HS-27A (cell line): Measurements from ENCODE around the gene HIC1.

Experiments
- DNase-seq: peaks from one replicate; pipeline ENCODE4 v3.0.0-alpha.2; 2012; ENCODE audit warnings: low read depth, missing footprints

HIC1 gene

DNA sequence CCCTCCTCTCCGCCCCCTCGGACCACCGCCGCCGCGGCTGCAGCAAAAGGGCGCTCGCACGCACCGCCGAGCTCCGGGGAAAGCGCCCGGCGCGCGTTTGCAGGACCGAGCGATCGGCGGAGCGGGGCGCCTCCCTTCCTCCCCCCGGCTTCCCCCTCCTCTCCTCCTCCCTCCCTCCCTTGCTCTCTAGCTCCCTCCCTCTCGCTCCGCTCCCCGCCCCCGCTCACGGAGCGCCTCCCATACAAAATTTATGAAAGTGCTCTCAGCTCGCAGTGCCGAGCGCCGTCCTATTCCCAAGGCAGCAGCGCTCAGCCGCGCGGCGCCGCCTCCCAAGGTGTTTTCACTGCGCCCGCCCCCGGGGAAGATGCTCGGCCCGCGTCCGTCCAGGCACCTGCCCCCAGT is 29.7 kb upstream of the HIC1 start, which contains the start of gene RTN4RL1:
Gene RTN4RL1, minus strand, starts transcription at position 115 of the 402 bp plus-strand sequence. CDS start 469 bp downstream, outside the sequence.
- DNase-seq: no peak

DNA sequence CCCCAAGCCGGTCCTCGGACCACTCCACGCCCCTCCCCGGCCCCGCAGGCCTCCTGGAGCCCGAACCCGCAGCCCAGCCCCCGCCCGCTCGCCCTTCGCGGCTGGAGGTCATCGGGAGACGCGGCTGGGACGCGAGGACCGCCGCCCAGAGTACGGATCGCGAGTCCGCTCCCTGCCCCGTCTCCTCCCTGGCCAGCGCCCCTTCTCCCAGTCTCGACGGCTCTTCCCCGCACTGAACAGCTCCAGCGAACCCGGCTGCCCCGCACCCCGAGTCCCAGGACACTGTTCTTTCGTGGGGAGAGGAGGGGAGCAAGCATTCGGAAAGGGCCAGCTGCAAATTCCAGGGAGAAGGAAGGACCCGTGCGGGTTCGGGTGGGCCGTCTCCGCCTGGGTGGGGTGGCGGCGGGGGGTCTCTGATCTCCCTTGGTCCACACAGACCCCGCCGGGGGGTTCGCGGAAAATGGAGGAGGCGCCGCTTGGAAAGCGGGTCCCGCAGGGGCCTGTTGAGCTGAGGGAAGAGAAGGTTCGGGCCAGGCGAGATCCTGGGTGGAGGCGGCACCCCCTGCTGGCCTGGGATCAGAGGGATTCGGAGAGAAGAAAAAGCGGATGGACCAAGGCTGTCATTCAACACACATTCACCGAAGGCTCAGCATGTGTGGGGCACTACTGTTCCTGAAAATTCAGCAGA is 29.1 kb upstream of the HIC1 start:
- no peak for DNase-seq

DNA sequence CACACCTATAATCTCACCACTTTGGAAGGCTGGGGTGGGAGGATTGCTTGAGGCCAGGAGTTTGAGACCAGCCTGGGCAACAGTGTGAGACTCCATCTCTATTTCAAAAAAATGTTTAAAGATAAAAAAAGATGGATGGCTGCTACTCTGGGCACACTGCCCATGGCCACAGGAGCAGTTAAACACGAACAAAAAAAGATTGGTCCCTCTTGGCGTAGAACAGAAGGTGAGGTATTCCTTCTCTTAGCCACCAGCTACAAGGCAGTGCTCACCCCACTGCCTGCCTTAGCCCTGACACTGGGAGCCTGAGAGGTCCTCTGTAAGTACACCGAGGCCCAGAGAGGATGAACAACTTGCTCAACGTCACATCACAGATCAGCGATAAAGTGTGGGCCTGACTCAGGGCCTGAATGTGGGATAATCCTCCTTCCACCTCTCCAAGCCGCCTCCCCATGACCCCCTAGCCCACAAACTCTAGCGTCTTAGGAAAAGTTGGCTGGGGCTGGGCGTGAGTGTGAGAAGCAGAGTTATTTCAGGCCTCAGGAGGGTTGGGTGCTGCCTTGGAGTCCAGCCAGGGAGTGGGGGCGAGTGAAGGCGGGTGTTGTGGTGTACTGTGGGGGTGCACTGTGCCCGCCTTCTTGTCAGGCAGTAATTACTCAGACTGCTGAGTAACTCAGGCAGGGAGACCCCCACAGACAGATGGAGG is 27.2 kb upstream of the HIC1 start:
- DNase-seq: no peak

DNA sequence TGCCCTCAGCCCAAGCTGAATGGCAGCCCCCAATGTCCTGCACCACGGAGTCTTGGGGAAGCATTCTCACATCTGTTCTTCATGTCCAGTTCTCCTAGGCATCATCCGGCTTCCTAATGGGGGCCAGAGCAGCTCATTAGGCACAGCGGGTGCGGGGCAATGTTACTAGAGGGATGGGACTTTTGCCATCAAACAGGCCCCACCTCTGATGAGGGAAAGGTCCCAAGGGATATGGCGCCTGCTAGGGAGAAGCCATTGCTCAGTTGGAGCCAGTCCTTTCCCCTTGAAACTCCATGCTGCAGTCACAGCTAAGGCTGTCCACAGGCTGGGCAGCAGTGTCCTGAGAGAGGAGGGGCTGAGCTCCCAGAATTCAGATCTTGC is 26.7 kb upstream of the HIC1 start:
- DNase-seq: no peak

DNA sequence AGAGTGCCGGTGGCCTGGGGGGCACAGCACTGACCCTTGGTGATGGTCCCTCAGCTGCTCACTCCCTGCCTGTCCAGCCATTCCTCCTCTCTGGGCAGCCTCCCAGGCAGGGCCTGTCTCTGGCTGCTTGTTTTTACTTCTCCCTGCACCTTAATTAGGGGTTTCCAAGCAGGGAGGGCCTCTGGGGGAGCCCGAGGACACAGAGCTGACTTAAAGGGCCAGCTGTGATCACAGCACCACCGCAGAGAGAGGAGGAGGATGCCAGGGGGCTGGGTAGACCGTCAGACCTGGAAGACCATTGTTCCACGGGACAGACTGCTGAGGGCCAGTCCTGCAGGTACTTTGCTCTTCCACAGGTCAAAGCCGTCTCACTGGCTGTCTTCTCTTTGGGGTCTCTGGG is 26.2 kb upstream of the HIC1 start:
- DNase-seq: no peak

DNA sequence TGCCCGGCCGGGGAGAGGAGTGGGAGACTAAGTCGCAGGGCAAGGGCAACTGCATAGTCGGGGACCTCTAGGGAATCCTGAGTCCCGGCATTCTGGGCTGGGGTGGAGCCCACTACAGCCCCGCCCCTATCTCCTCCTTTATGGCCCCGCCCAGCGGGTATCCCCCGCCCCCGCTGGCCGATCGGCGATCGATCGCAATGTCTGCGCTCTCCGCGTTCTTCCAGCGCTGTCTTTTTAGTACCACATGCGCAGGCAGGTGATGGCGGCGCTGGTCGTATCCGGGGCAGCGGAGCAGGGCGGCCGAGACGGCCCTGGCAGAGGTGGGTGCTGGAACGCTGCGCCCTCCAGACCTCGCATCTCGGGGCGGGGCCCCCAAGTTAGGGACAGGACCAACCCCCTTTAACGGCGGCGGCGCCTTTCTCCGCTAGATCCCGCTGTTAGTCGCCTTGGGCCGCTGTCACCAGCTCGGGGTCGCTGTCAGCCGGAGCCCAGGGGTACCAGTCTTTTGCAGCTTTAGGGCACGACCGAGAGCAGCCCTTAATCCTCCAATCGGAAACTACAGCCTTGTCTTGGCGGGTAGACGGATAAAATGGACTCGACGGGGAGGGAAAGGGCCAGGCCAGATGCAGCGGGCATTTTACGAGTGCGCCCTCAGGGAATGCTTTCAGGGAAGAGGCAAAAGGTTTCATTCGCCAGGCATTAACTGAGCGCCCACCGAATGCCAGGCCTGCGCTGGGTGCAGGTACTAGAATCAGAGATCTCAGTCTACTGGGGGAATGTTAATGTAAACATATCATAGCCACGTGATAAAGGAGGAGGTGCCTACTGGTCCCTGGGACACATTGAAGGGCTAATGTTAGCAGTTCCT is 24.8 kb upstream of the HIC1 start, which contains the start of gene DPH1:
Gene DPH1, plus strand, starts transcription at position 243 of the 868 bp plus-strand sequence. Its CDS starts 17 bp downstream, at position 260.
- no peak for DNase-seq

DNA sequence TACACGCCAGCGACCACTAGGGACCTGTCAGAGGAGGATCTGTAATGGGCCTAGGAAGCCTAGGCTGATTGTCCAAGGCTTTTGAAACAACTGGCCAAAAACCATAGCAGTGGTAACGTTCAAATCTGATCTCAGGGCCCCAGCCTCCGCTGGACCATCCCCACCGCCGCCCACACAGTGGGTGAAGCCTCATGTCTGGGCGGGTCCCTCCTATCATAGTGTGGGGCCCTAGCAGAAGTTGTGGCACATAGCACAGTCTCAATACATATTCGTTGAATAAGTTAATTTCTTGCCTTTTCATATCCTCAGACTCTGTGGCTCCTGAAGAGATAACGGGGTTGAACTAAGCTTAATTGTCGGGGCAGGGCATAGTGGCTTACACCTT is 24.1 kb upstream of the HIC1 start:
- DNase-seq: no peak

DNA sequence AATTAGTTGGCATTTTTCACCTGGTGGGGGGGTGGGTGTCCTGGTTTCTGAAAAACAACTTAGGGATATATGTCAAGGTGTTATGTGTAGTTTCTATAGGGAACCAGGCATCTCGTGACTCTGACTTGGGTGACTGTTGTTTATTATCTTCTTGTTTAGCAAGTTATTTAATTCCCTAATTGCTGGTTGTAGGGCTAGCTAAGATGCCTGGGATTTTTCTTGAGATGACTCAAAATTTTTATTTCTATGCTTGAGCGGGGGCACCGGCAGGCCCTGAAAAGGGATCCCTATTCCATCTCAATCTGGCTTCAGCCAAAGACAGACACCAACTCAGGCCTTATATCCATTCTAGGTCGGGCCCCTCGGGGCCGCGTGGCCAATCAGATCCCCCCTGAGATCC is 21.8 kb upstream of the HIC1 start:
- DNase-seq: no peak

DNA sequence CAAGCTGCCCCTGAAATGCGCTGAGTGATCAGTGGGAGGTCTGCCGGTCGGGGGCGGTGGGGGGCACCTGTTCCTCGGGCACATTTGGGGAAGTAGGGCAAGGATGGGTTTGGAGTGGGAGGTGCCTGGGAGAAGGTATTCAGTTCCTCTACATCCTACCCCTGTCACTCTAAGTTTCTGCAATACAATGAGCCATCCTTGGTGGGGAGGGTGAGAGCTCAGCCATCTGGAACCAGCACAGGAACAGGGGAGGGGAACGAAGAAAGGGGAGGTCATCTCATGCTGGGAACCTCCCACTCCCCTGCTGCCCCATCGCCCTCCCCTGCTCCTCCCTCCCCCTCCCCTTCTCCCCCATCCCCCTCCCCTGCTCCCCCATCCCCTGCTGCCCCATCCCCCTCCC is 20.7 kb upstream of the HIC1 start:
- DNase-seq: no peak

DNA sequence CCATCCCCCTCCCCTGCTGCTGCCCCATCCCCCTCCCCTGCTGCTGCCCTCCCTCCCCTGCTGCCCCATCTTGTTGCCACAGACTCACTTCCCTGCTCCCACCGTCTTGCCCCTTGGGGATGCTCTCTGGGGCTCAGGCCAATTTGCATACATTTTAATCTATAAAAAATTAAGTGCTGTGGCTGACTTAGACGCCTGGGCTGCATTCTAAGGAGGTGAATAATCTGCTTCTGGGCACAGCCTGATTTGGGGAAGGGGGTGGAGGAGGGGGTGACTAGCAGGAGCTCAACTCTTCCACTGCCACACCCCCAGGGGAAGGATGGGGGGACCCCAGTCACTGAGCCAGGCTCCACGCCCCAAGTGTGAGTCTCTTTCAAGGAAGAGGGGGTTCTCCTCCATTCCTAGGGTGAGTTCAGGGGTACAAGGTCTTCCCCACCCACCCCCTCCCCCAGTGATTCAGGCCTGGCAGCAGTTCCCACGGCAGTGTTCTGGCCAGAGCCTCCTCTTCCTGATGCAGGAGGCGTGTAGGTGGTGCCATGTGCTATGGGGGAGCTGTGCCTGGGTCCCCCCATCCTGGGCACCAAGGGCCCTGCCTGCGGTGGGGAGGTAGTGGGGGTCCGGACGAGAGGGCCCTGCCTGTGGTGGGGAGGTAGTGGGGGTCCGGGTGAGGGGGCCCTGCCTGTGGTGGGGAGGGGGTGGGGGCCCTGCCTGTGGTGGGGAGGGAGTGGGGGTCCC is 19.9 kb upstream of the HIC1 start:
- no peak for DNase-seq

DNA sequence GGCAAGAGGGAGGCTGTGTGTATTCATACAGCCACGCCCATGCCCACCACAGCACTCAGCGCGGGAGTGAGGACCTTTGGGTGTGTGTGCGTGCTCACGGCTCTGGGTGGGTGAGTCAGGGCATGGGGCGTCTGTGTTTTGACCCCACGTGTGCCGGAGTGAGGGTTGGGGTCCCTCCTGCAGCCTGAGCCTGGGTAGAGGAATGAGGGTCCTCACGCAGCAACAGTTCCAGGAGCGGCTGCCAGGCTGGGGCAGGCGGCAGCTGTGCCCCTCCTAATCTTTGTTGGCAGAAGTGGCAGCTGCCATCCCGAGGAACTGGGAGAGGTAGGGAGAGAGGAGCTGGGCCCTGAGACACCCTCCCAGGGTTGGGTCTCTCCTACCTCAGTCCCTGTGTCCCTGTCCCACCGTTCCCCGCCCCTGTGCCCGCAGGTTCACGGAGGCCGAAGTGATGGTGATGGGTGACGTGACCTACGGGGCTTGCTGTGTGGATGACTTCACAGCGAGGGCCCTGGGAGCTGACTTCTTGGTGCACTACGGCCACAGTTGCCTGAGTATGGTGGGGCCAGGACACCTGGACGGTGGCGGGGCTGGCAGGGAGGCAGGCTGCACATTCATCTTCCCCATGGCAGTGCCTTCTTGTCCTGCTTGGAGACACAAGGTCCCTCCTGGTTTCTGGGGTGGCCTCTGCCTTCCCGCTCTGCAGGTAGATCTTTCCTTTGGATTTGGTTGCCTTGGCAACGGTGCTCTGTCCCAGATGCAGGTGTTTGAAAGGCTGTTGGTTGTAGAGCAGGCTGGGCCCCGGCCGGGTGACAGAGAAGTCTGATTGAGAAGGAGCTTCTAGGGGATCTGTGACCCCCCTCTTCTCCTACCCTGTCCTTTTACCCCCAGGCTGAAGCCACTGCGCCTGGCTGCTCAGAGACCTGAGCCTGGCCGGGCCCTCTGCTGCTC is 19.1 kb upstream of the HIC1 start:
- DNase-seq: no peak

DNA sequence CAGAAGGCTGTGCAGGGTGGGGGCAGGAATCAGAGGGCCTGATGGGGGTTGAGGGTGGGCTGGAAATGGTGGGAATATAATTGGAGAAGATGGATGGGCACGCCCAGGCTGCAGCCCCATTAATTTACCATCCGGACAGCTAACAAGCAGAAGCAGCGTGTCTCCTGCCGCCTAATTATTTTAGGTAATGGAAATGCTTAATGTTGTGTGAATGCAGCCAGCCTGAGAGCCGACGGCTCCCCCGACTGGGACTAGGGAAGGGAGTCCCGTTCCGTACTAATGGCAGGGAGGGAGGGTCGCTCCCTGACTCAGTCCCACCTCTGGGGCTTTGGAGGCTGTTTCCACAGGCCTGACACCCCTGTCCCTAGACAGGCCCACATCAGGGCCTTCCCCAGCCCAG is 17.7 kb upstream of the HIC1 start:
- DNase-seq: no peak

DNA sequence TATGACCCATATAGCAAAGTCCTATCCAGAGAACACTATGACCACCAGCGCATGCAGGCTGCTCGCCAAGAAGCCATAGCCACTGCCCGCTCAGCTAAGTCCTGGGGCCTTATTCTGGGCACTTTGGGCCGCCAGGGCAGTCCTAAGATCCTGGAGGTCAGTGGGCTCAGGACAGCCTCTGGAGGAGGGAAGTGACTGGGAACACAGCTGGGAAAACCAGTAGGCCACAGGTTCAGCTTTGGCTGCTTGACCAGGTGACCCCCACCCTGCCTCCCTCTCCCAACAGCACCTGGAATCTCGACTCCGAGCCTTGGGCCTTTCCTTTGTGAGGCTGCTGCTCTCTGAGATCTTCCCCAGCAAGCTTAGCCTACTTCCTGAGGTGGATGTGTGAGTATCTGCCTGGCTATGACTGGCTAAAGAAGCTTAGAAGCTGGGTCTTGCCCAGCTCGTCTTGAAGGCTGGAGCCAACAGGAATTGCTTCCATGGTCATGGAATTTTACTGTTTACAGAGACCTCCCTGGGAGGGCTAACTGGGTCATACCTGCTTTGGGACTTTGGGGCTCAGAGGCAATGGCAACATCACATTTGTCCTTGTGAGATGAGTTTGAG is 14.6 kb upstream of the HIC1 start:
- no peak for DNase-seq

DNA sequence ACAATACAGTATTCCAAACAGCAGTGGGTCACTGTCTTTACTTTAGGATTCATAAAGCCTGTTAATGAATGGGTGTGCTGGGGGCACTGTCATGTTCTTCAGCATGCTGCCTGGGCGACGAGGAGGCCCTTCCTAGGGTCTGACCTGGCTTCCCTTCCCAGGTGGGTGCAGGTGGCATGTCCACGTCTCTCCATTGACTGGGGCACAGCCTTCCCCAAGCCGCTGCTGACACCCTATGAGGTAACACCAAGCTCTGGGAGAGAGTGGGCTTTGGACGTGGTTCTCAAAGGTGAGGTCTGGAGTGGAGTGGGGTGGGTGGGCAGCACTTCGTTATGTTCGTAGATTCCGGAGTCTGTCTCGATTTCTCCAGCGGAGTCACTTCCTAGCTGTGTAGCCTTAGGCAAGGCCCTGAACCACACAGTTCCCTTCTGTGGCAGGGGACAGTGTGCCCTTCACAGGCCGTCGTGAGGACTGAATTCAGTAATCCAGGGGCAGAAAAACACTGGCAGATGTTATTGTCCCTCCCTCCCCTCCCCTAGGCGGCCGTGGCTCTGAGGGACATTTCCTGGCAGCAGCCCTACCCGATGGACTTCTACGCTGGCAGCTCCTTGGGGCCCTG is 13.9 kb upstream of the HIC1 start:
- no peak for DNase-seq

DNA sequence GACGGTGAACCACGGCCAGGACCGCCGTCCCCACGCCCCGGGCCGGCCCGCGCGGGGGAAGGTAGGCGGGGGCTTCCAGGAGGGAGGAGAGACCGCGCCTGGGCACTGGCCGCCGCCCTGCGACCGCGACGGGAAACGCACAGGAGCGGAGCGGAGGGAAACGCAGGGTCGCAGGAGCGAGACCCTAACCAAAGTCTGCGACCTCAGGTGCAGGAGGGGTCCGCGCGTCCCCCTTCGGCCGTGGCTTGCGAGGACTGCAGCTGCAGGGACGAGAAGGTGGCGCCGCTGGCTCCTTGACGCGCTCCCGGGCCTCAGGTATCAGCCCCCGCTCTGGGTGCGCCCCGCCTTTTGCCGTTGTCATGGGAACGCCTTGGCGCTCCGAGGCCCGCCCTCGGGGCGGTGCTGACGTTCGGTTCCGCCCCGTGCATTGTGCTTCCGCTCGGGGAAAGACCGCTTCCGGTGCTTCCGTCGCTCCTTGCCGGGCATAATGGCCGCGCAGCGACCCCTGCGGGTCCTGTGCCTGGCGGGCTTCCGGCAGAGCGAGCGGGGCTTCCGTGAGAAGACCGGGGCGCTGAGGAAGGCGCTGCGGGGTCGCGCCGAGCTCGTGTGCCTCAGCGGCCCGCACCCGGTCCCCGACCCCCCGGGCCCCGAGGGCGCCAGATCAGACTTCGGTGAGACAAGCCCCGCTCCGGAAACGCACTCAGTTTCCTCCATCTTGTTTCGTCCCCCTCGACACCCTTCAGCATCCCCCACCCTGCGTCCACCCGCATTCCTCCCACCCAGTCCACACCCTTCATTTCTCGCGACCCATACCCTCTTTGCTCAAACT is 13.1 kb upstream of the HIC1 start, which contains the start of gene OVCA2:
Gene OVCA2, plus strand, starts transcription at position 462 of the 829 bp plus-strand sequence. Its CDS starts 26 bp downstream, at position 488.
- DNase-seq: peak; percentile 59

DNA sequence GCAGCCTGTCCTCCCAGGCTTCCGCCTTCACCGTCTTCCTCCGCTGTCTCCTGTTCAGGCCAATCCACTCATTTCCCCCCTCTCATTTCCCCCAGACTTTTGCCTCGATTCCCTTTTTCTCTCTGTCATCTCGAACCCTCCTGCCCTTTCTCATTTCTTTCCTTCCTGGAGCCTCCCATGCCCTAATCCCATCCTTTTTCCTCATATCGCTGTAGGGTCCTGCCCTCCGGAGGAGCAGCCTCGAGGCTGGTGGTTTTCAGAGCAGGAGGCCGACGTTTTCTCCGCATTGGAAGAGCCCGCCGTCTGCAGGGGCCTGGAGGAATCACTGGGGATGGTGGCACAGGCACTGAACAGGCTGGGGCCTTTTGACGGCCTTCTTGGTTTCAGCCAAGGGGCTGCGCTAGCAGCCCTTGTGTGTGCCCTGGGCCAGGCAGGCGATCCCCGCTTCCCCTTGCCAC is 12.5 kb upstream of the HIC1 start:
- DNase-seq: no peak

DNA sequence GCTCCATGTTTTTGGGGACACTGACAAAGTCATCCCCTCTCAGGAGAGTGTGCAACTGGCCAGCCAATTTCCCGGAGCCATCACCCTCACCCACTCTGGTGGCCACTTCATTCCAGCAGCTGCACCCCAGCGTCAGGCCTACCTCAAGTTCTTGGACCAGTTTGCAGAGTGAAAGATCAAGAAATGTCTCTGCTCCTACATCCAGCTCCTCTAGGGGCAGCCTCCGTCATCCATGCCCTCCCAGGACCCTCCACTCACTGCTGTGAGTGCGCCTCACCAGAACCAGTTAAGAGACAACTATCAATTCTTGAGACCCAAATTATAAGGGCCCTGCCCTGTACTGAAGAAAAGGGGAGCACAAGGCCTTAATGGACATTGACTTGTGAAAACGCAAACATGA is 12.0 kb upstream of the HIC1 start:
- no peak for DNase-seq

DNA sequence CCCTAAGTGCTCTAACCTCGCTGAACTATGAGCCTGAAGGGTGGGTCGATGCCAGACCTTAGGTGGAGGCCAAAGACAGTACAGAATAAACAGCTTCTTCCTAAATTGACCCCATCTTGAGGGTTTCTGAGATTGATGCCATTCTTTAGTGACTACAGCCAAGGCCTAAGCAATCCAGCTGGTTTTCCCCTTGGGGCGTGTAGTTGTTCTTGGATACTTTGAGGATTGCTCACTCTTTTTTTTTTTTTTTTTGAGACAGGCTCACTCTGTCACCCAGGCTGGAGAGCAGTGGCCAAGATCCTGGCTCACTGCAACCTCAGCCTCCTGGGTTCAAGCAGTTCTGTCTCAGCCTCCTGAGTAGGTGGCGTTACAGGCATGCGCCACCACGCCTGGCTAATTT is 11.1 kb upstream of the HIC1 start:
- DNase-seq: no peak
